ENCODE results near the gene MCCD1. TPM values are rescaled to one million over a fixed set of nuclear protein-coding genes. Genes with fewer than 3 reads are reported as not detected.
A peak's percentile ranks its signal among the peaks of the same experiment; 100 is the strongest.

Gene MCCD1
- total RNA-seq, 3 donors from 2014 or later (not counting 1 experiment from before 2014, with no cell fraction given), result not detected

DNA sequence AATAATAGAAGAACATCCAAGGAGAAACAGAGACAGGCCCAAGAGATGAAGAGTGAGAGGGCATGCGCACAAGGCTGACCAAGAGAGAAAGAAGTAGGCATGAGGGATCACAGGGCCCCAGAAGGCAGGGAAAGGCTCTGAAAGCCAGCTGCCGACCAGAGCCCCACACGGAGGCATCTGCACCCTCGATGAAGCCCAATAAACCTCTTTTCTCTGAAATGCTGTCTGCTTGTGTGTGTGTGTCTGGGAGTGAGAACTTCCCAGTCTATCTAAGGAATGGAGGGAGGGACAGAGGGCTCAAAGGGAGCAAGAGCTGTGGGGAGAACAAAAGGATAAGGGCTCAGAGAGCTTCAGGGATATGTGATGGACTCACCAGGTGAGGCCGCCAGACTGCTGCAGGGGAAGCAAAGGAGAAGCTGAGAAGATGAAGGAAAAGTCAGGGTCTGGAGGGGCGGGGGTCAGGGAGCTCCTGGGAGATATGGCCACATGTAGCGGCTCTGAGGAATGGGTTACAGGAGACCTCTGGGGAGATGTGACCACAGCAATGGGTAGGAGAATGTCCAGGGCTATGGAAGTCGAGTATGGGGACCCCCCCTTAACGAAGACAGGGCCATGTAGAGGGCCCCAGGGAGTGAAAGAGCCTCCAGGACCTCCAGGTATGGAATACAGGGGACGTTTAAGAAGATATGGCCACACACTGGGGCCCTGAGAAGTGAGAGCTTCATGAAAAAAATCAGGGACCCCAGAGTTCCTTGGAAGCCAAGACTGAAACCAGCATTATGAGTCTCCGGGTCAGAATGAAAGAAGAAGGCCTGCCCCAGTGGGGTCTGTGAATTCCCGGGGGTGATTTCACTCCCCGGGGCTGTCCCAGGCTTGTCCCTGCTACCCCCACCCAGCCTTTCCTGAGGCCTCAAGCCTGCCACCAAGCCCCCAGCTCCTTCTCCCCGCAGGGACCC lies 45.6 kb downstream of the MCCD1 start:
- H3K4me3 ChIP-seq (ENCODE audit: low read length), result no peak overlapping the region
- H3K9me3 ChIP-seq (ENCODE audit: control insufficient read depth, insufficient read depth, low read length), result no peaks in the 10 kb centered on the region
- H3K27me3 ChIP-seq (ENCODE audit: control insufficient read depth, insufficient read depth, low read length), result no peaks in the 10 kb centered on the region
- DNase-seq (no peak), ATAC-seq (no peak)
- H3K36me3 ChIP-seq (ENCODE audit: control insufficient read depth, insufficient read depth, low read length), result peaks cover 10% of the 10 kb centered on the region
- no peaks in the 10 kb centered on the region for H3K27me3 Mint-ChIP-seq (ENCODE audit: low read depth in 2 of 2)
- H3K4me1 ChIP-seq (ENCODE audit: control insufficient read depth, insufficient read depth, low read length), result peaks cover 91% of the 10 kb centered on the region
- H3K27ac ChIP-seq (ENCODE audit: low read length), result peak overlapping the region; percentile 94
- no peaks in the 10 kb centered on the region for H3K9me3 Mint-ChIP-seq
- peak overlapping the region; percentile 66 for H3K4me3 Mint-ChIP-seq
- WGBS (ENCODE audit: insufficient coverage), result 71% methylated on average over 14 of the region's 14 CpGs
- intact Hi-C loops (cut with micrococcal nuclease), result no loop called here
- peak overlapping the region; percentile 95 to 99 for H3K27ac Mint-ChIP-seq
- H3K36me3 Mint-ChIP-seq, result no peaks in the 10 kb centered on the region
- TF ChIP-seq, protein P1, sequence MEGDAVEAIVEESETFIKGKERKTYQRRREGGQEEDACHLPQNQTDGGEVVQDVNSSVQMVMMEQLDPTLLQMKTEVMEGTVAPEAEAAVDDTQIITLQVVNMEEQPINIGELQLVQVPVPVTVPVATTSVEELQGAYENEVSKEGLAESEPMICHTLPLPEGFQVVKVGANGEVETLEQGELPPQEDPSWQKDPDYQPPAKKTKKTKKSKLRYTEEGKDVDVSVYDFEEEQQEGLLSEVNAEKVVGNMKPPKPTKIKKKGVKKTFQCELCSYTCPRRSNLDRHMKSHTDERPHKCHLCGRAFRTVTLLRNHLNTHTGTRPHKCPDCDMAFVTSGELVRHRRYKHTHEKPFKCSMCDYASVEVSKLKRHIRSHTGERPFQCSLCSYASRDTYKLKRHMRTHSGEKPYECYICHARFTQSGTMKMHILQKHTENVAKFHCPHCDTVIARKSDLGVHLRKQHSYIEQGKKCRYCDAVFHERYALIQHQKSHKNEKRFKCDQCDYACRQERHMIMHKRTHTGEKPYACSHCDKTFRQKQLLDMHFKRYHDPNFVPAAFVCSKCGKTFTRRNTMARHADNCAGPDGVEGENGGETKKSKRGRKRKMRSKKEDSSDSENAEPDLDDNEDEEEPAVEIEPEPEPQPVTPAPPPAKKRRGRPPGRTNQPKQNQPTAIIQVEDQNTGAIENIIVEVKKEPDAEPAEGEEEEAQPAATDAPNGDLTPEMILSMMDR (IDR thresholded peaks at IDR 0.05), result no peak
- peaks cover 65 to 84% of the 10 kb centered on the region in 2 donors for H3K4me1 Mint-ChIP-seq

DNA sequence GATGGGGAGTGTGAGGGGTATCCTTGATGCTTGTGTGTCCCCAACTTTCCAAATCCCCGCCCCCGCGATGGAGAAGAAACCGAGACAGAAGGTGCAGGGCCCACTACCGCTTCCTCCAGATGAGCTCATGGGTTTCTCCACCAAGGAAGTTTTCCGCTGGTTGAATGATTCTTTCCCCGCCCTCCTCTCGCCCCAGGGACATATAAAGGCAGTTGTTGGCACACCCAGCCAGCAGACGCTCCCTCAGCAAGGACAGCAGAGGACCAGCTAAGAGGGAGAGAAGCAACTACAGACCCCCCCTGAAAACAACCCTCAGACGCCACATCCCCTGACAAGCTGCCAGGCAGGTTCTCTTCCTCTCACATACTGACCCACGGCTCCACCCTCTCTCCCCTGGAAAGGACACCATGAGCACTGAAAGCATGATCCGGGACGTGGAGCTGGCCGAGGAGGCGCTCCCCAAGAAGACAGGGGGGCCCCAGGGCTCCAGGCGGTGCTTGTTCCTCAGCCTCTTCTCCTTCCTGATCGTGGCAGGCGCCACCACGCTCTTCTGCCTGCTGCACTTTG lies 46.7 kb downstream of the MCCD1 start, which contains the start of gene TNF:
Gene TNF, plus strand, starts transcription at position 231 of the 567 bp plus-strand sequence. Its CDS starts 177 bp downstream, at position 408.
- TF ChIP-seq, protein P1 (IDR thresholded peaks at IDR 0.05), result no peak
- H3K27ac Mint-ChIP-seq, result peak within 1 kb of the TSS; percentile 95 to 99
- peaks cover 97% of the 10 kb centered on the region for H3K4me1 ChIP-seq (ENCODE audit: control insufficient read depth, insufficient read depth, low read length)
- DNase-seq, result peak in 1 of 2 donors; percentile 84
- H3K27me3 Mint-ChIP-seq (ENCODE audit: low read depth in 2 of 2), result no peaks in the 10 kb centered on the region
- peaks cover 76 to 89% of the 10 kb centered on the region in 2 donors for H3K4me1 Mint-ChIP-seq
- intact Hi-C loops (cut with micrococcal nuclease), result no loop called here
- 16% methylated on average over 19 of the region's 19 CpGs for WGBS (ENCODE audit: insufficient coverage)
- no peaks in the 10 kb centered on the region for H3K36me3 Mint-ChIP-seq
- H3K4me3 Mint-ChIP-seq, result peak within 1 kb of the TSS; percentile 84
- no peaks in the 10 kb centered on the region for H3K9me3 ChIP-seq (ENCODE audit: control insufficient read depth, insufficient read depth, low read length)
- H3K9me3 Mint-ChIP-seq, result no peaks in the 10 kb centered on the region
- H3K4me3 ChIP-seq (ENCODE audit: low read length), result peak within 1 kb of the TSS; percentile 42
- H3K27me3 ChIP-seq (ENCODE audit: control insufficient read depth, insufficient read depth, low read length), result no peaks in the 10 kb centered on the region
- peak; percentile 8 to 24 (median 9) for ATAC-seq
- H3K36me3 ChIP-seq (ENCODE audit: control insufficient read depth, insufficient read depth, low read length), result peaks cover 10% of the 10 kb centered on the region
- peak within 1 kb of the TSS; percentile 94 for H3K27ac ChIP-seq (ENCODE audit: low read length)

DNA sequence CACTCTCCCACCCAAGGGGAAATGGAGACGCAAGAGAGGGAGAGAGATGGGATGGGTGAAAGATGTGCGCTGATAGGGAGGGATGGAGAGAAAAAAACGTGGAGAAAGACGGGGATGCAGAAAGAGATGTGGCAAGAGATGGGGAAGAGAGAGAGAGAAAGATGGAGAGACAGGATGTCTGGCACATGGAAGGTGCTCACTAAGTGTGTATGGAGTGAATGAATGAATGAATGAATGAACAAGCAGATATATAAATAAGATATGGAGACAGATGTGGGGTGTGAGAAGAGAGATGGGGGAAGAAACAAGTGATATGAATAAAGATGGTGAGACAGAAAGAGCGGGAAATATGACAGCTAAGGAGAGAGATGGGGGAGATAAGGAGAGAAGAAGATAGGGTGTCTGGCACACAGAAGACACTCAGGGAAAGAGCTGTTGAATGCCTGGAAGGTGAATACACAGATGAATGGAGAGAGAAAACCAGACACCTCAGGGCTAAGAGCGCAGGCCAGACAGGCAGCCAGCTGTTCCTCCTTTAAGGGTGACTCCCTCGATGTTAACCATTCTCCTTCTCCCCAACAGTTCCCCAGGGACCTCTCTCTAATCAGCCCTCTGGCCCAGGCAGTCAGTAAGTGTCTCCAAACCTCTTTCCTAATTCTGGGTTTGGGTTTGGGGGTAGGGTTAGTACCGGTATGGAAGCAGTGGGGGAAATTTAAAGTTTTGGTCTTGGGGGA lies 47.4 kb downstream of the MCCD1 start:
- Mint-ChIP-seq H3K4me3 (peak overlapping the region; percentile 84), H3K27me3 (ENCODE audit: low read depth in 2 of 2) (no peaks in the 10 kb centered on the region), H3K9me3 (no peaks in the 10 kb centered on the region), H3K36me3 (no peaks in the 10 kb centered on the region), H3K4me1 (peaks cover 83 to 92% of the 10 kb centered on the region in 2 donors), H3K27ac (peak overlapping the region; percentile 95 to 99)
- Histone ChIP-seq H3K9me3 (ENCODE audit: control insufficient read depth, insufficient read depth, low read length) (no peaks in the 10 kb centered on the region), H3K27me3 (ENCODE audit: control insufficient read depth, insufficient read depth, low read length) (no peaks in the 10 kb centered on the region), H3K27ac (ENCODE audit: low read length) (peak overlapping the region; percentile 94), H3K4me1 (ENCODE audit: control insufficient read depth, insufficient read depth, low read length) (peaks cover 95% of the 10 kb centered on the region), H3K4me3 (ENCODE audit: low read length) (peak overlapping the region; percentile 42), H3K36me3 (ENCODE audit: control insufficient read depth, insufficient read depth, low read length) (peaks cover 10% of the 10 kb centered on the region)
- peak in 1 of 2 donors; percentile 39 for DNase-seq
- TF ChIP-seq, protein P1 (IDR thresholded peaks at IDR 0.05), result no peak
- no peak for ATAC-seq
- WGBS (ENCODE audit: insufficient coverage), result 46% methylated on average over 6 of the region's 8 CpGs
- intact Hi-C loops (cut with micrococcal nuclease), result no loop called here

Measured in natural killer cell (primary cell).